Measurements from ENCODE around the gene MYOM3. TPM values are rescaled to one million over a fixed set of nuclear protein-coding genes. Genes with fewer than 3 reads are reported as not detected.

Gene MYOM3
- total and polyA plus RNA-seq, 2 of the 13 experiments (the other 11 are each of a cell fraction or from before 2014, with no cell fraction given), result 5.8 to 15.3 TPM

DNA sequence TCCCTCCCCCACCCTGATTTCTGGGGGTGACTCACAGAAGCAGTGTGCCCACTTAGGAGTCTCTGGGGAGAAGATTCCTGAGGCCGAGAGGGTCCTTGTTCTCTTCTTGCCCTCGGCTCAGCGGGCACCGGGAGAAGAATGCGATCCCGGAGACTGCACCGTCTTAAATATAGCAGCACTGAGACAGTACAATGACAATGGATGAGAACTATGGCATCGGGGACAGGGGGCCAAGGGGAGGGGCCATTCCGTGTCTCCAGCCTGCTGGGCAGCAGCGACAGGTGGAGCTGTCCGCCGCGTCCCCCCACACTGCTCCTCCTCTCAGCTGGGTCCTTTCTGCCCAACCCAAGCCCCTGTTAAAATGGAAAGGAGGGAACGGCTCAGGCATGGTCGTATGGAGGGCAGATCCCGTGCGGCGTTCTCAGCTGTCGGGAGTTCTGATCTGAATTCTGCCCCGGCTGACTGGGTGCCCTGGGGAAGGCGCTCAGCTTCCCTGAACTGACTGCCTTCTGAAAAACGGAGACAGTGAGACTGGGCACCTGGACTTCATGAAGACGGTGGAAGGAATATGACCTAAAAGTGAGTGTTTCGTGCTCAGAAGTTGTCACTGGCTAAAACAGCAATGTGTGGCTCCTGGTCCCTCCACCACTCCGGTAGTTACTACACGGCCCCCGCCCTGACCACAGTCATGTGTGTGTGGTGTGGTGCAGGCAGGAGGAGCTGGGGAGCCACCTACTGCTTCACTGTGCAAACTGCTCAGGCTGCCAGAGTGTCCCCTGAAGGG lies at the start of gene MYOM3 (continued):
- TF ChIP-seq, protein P1, sequence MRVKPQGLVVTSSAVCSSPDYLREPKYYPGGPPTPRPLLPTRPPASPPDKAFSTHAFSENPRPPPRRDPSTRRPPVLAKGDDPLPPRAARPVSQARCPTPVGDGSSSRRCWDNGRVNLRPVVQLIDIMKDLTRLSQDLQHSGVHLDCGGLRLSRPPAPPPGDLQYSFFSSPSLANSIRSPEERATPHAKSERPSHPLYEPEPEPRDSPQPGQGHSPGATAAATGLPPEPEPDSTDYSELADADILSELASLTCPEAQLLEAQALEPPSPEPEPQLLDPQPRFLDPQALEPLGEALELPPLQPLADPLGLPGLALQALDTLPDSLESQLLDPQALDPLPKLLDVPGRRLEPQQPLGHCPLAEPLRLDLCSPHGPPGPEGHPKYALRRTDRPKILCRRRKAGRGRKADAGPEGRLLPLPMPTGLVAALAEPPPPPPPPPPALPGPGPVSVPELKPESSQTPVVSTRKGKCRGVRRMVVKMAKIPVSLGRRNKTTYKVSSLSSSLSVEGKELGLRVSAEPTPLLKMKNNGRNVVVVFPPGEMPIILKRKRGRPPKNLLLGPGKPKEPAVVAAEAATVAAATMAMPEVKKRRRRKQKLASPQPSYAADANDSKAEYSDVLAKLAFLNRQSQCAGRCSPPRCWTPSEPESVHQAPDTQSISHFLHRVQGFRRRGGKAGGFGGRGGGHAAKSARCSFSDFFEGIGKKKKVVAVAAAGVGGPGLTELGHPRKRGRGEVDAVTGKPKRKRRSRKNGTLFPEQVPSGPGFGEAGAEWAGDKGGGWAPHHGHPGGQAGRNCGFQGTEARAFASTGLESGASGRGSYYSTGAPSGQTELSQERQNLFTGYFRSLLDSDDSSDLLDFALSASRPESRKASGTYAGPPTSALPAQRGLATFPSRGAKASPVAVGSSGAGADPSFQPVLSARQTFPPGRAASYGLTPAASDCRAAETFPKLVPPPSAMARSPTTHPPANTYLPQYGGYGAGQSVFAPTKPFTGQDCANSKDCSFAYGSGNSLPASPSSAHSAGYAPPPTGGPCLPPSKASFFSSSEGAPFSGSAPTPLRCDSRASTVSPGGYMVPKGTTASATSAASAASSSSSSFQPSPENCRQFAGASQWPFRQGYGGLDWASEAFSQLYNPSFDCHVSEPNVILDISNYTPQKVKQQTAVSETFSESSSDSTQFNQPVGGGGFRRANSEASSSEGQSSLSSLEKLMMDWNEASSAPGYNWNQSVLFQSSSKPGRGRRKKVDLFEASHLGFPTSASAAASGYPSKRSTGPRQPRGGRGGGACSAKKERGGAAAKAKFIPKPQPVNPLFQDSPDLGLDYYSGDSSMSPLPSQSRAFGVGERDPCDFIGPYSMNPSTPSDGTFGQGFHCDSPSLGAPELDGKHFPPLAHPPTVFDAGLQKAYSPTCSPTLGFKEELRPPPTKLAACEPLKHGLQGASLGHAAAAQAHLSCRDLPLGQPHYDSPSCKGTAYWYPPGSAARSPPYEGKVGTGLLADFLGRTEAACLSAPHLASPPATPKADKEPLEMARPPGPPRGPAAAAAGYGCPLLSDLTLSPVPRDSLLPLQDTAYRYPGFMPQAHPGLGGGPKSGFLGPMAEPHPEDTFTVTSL (CRISPR knock-in tag; IDR thresholded peaks at IDR 0.05; ENCODE audit: borderline replicate concordance), result no peak
- no peak for TF ChIP-seq ZNF543 (CRISPR knock-in tag; IDR thresholded peaks at IDR 0.05)
- TF ChIP-seq, protein P2, sequence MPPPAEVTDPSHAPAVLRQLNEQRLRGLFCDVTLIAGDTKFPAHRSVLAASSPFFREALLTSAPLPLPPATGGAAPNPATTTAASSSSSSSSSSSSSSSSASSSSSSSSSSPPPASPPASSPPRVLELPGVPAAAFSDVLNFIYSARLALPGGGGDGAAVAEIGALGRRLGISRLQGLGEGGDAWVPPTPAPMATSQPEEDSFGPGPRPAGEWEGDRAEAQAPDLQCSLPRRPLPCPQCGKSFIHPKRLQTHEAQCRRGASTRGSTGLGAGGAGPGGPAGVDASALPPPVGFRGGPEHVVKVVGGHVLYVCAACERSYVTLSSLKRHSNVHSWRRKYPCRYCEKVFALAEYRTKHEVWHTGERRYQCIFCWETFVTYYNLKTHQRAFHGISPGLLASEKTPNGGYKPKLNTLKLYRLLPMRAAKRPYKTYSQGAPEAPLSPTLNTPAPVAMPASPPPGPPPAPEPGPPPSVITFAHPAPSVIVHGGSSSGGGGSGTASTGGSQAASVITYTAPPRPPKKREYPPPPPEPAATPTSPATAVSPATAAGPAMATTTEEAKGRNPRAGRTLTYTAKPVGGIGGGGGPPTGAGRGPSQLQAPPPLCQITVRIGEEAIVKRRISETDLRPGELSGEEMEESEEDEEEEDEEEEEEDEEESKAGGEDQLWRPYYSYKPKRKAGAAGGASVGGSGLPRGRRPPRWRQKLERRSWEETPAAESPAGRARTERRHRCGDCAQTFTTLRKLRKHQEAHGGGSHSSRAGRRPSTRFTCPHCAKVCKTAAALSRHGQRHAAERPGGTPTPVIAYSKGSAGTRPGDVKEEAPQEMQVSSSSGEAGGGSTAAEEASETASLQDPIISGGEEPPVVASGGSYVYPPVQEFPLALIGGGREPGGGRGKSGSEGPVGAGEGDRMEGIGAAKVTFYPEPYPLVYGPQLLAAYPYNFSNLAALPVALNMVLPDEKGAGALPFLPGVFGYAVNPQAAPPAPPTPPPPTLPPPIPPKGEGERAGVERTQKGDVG (CRISPR knock-in tag; IDR thresholded peaks at IDR 0.05; ENCODE audit: borderline replicate concordance), result no peak
- TF ChIP-seq, protein P3, sequence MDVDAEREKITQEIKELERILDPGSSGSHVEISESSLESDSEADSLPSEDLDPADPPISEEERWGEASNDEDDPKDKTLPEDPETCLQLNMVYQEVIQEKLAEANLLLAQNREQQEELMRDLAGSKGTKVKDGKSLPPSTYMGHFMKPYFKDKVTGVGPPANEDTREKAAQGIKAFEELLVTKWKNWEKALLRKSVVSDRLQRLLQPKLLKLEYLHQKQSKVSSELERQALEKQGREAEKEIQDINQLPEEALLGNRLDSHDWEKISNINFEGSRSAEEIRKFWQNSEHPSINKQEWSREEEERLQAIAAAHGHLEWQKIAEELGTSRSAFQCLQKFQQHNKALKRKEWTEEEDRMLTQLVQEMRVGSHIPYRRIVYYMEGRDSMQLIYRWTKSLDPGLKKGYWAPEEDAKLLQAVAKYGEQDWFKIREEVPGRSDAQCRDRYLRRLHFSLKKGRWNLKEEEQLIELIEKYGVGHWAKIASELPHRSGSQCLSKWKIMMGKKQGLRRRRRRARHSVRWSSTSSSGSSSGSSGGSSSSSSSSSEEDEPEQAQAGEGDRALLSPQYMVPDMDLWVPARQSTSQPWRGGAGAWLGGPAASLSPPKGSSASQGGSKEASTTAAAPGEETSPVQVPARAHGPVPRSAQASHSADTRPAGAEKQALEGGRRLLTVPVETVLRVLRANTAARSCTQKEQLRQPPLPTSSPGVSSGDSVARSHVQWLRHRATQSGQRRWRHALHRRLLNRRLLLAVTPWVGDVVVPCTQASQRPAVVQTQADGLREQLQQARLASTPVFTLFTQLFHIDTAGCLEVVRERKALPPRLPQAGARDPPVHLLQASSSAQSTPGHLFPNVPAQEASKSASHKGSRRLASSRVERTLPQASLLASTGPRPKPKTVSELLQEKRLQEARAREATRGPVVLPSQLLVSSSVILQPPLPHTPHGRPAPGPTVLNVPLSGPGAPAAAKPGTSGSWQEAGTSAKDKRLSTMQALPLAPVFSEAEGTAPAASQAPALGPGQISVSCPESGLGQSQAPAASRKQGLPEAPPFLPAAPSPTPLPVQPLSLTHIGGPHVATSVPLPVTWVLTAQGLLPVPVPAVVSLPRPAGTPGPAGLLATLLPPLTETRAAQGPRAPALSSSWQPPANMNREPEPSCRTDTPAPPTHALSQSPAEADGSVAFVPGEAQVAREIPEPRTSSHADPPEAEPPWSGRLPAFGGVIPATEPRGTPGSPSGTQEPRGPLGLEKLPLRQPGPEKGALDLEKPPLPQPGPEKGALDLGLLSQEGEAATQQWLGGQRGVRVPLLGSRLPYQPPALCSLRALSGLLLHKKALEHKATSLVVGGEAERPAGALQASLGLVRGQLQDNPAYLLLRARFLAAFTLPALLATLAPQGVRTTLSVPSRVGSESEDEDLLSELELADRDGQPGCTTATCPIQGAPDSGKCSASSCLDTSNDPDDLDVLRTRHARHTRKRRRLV (CRISPR knock-in tag; IDR thresholded peaks at IDR 0.05), result no peak
- TF ChIP-seq ZMAT3 (CRISPR knock-in tag; conservative IDR thresholded peaks at IDR 0.05), result no peak
- no peak for TF ChIP-seq ZNF766 (CRISPR knock-in tag; IDR thresholded peaks at IDR 0.05; ENCODE audit: borderline replicate concordance)
- TF ChIP-seq ZNF337 (CRISPR knock-in tag; IDR thresholded peaks at IDR 0.05; ENCODE audit: borderline replicate concordance, low read depth), result no peak
- TF ChIP-seq ELF3 (CRISPR knock-in tag; IDR thresholded peaks at IDR 0.05), result peak; percentile 28; the same call in 1 of the 2 replicates
- no peak for TF ChIP-seq RBM22 (optimal IDR thresholded peaks at IDR 0.05; ENCODE audit: low read length)
- no peak for TF ChIP-seq EEA1 (CRISPR knock-in tag; IDR thresholded peaks at IDR 0.05; ENCODE audit: borderline replicate concordance)
- no peak for TF ChIP-seq CBX1 (IDR thresholded peaks at IDR 0.05; ENCODE audit: low read depth)
- peak; percentile 54; the same call in 1 of the 2 replicates for TF ChIP-seq ZSCAN25 (CRISPR knock-in tag; IDR thresholded peaks at IDR 0.05)
- peak; percentile 68 for TF ChIP-seq SMC3 (IDR thresholded peaks at IDR 0.05; ENCODE audit: low read length)

Measured in HepG2 (cell line).